ENCODE measurements around the gene RHOBTB3.

The RHOBTB3 gene

GRCh38 chr5:95803271-95804148, 72.4 kb downstream of the RHOBTB3 start:
- H3K27ac ChIP-seq, result no peak overlapping the region
- TF ChIP-seq, protein P1, sequence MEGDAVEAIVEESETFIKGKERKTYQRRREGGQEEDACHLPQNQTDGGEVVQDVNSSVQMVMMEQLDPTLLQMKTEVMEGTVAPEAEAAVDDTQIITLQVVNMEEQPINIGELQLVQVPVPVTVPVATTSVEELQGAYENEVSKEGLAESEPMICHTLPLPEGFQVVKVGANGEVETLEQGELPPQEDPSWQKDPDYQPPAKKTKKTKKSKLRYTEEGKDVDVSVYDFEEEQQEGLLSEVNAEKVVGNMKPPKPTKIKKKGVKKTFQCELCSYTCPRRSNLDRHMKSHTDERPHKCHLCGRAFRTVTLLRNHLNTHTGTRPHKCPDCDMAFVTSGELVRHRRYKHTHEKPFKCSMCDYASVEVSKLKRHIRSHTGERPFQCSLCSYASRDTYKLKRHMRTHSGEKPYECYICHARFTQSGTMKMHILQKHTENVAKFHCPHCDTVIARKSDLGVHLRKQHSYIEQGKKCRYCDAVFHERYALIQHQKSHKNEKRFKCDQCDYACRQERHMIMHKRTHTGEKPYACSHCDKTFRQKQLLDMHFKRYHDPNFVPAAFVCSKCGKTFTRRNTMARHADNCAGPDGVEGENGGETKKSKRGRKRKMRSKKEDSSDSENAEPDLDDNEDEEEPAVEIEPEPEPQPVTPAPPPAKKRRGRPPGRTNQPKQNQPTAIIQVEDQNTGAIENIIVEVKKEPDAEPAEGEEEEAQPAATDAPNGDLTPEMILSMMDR (conservative IDR thresholded peaks at IDR 0.05), result no peak
- TF ChIP-seq ZFX (IDR thresholded peaks at IDR 0.05), result no peak

GRCh38 chr5:95804736-95805539, 73.8 kb downstream of the RHOBTB3 start:
- H3K27ac ChIP-seq, result no peak overlapping the region
- TF ChIP-seq ZFX (IDR thresholded peaks at IDR 0.05), result no peak
- TF ChIP-seq, protein P1 (conservative IDR thresholded peaks at IDR 0.05), result no peak

DNA sequence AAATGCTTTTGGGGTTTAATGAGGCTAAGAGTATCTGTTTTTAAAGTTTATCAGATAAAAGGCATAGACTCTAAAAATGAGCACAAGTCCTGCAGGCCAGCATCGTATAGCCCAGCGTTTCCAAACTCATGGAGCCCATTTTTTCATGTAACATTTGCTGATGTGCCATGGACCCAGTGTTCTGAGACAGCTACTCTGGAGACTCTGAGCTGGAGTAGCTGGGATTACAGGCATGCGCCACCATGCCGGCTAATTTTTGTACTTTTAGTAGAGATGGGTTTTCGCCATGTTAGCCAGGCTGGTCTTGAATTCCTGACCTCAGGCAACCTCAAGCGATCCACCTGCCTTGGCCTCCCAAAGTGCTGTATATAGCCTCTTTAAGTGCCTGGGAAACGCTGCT, 75.6 kb downstream of the RHOBTB3 start:
- no peak overlapping the region for H3K27ac ChIP-seq
- TF ChIP-seq ZFX (IDR thresholded peaks at IDR 0.05), result no peak
- TF ChIP-seq, protein P1 (conservative IDR thresholded peaks at IDR 0.05), result no peak

GRCh38 chr5:95808013-95808685, 77.0 kb downstream of the RHOBTB3 start:
- no peak for TF ChIP-seq ZFX (IDR thresholded peaks at IDR 0.05)
- TF ChIP-seq, protein P1 (conservative IDR thresholded peaks at IDR 0.05), result no peak
- H3K27ac ChIP-seq, result no peak overlapping the region

GRCh38 chr5:95808686-95809413, 77.7 kb downstream of the RHOBTB3 start:
- TF ChIP-seq, protein P1 (conservative IDR thresholded peaks at IDR 0.05), result no peak
- TF ChIP-seq ZFX (IDR thresholded peaks at IDR 0.05), result no peak
- no peak overlapping the region; the same call in 1 of the 2 replicates for H3K27ac ChIP-seq

DNA sequence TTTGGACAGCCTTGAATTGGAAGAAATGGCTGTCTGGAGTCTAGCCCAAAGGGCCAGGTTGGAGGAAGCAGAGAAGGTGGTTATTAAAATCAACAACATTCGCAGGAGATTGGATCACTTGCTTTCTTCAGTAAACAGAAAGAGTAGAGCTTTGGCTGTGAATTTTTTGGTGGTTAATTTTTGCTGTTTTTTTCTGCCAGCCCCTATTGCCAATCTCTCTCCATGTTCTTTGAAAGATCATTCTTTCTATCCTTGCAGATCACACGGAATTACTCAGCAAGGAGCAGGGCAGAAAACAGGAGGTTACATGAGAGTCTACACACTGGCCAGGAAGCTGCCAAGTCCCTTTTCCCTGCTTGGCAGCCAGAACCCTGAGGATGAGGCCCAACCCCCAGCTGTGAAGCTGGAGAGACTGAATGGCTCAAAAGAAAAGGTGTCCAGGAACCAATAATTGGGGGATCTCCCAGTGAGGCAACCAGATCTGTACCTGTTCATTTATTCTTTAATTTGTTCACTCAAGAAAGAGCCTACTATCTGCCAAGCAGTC, 78.4 kb downstream of the RHOBTB3 start:
- TF ChIP-seq, protein P1 (conservative IDR thresholded peaks at IDR 0.05), result no peak
- no peak for TF ChIP-seq ZFX (IDR thresholded peaks at IDR 0.05)
- H3K27ac ChIP-seq, result peak overlapping the region; percentile 72; the same call in 1 of the 2 replicates
